IMR-90 (cell line): ENCODE data around the gene XPO6. TPM values are rescaled to one million over a fixed set of nuclear protein-coding genes. Genes with fewer than 3 reads are reported as not detected.

Experiments used
- ATAC-seq: fragments of 200-7000 bp; cut with Tn5 transposase; 2 replicates; pipeline ENCODE4 v1.9.1; 2020; ENCODE audit warnings: low read depth, mild to moderate bottlenecking, moderate library complexity
- BruUV-seq: library from RNA; stranded (reverse); fragments of 400-500 nt; replicated peaks from 2 replicates; lab custom pipeline; 2021; lab: Mats Ljungman, UMichigan
- CTCF ChIA-PET: fragments of 300-600 bp; formaldehyde crosslinking; extraction: SDS; loops from one replicate; lab custom pipeline; 2021; ENCODE audit warnings: antibody characterized with exemption; lab: Yijun Ruan, JAX
- POLR2A ChIA-PET: fragments of 300-600 bp; sonication (Branson Sonifier 250); formaldehyde crosslinking; loops from one replicate; lab custom pipeline; 2022; ENCODE audit warnings: antibody characterized with exemption; ENCODE audit not compliant: unreplicated experiment; lab: Charles Lee
- DNase-seq: peaks from one replicate; pipeline ENCODE4 v3.0.0; 2013
- H2AFZ ChIP-seq: replicated peaks from 2 replicates; pipeline ENCODE3; 2013; ENCODE audit warnings: low read length, mild to moderate bottlenecking; ENCODE audit not compliant: poor library complexity
- H2AK5ac ChIP-seq: 2 replicates; pipeline ENCODE4 v1.6.1; 2013; ENCODE audit warnings: low read depth, low read length, inconsistent platforms
- H2AK9ac ChIP-seq: replicated peaks from 2 replicates; pipeline ENCODE3; 2013; ENCODE audit warnings: mild to moderate bottlenecking, low read depth, low read length, moderate library complexity; ENCODE audit not compliant: poor library complexity
- H2BK120ac ChIP-seq: 2 replicates; pipeline ENCODE4 v1.6.1; 2013; ENCODE audit warnings: low read depth, low read length, inconsistent platforms
- H2BK15ac ChIP-seq: 3 replicates; pipeline ENCODE4 v1.6.1; 2013; ENCODE audit warnings: low read depth, low read length, inconsistent platforms
- H2BK20ac ChIP-seq: 2 replicates; pipeline ENCODE4 v1.6.1; 2013; ENCODE audit warnings: low read depth, mild to moderate bottlenecking, inconsistent platforms, low read length, moderate library complexity
- H2BK5ac ChIP-seq: 2 replicates; pipeline ENCODE4 v1.6.1; 2013; ENCODE audit warnings: mild to moderate bottlenecking, low read depth, low read length, inconsistent platforms; ENCODE audit not compliant: poor library complexity, severe bottlenecking
- H3K14ac ChIP-seq: replicated peaks from 2 replicates; pipeline ENCODE4 v1.6.1; 2013; ENCODE audit warnings: low read depth, low read length, inconsistent platforms
- H3K18ac ChIP-seq: 2 replicates; pipeline ENCODE4 v1.6.1; 2013; ENCODE audit warnings: low read depth, low read length, control low read depth
- H3K23ac ChIP-seq: 2 replicates; pipeline ENCODE4 v1.6.1; 2013; ENCODE audit warnings: low read depth, low read length, inconsistent platforms
- H3K27ac ChIP-seq: 2 replicates; pipeline ENCODE4 v1.5.1; 2013; ENCODE audit warnings: mild to moderate bottlenecking, control low read depth, low read length; ENCODE audit not compliant: insufficient read depth
- H3K27me3 ChIP-seq: 2 replicates; pipeline ENCODE4 v1.6.1; 2013; ENCODE audit warnings: low read length; ENCODE audit not compliant: control insufficient read depth, insufficient read depth
- H3K36me3 ChIP-seq: 2 replicates; pipeline ENCODE4 v1.6.1; 2013; ENCODE audit warnings: low read length, mixed read lengths; ENCODE audit not compliant: control insufficient read depth, insufficient read depth
- H3K4ac ChIP-seq: 2 replicates; pipeline ENCODE4 v1.6.1; 2013; ENCODE audit warnings: low read depth, low read length, inconsistent platforms
- H3K4me1 ChIP-seq: 2 replicates; pipeline ENCODE4 v1.6.1; 2013; ENCODE audit warnings: low read length, mixed read lengths; ENCODE audit not compliant: control insufficient read depth, insufficient read depth
- H3K4me2 ChIP-seq: 2 replicates; pipeline ENCODE4 v1.6.1; 2013; ENCODE audit warnings: low read depth, mild to moderate bottlenecking, control low read depth, low read length, moderate library complexity
- H3K4me3 ChIP-seq: 2 replicates; pipeline ENCODE4 v1.5.1; 2013; ENCODE audit warnings: low read depth, mild to moderate bottlenecking, control low read depth, low read length, moderate library complexity; ENCODE audit not compliant: insufficient read depth
- H3K56ac ChIP-seq: 2 replicates; pipeline ENCODE4 v1.6.1; 2013; ENCODE audit warnings: low read length, inconsistent platforms; ENCODE audit not compliant: insufficient read depth; ENCODE audit errors: extremely low read depth
- H3K79me1 ChIP-seq, 2 experiments: 2 replicates each; pipeline ENCODE4 v1.6.1; 2013; ENCODE audit warnings: low read length in 2 of 2, inconsistent platforms in 1 of 2, low read depth in 1 of 2
- H3K9ac ChIP-seq: 2 replicates; pipeline ENCODE4 v1.6.1; 2013; ENCODE audit warnings: low read depth, low read length, control low read depth
- H3K9me1 ChIP-seq: 2 replicates; pipeline ENCODE4 v1.6.1; 2013; ENCODE audit warnings: low read length, inconsistent platforms; ENCODE audit not compliant: insufficient read depth
- H3K9me3 ChIP-seq: 2 replicates; pipeline ENCODE4 v1.6.1; 2013; ENCODE audit warnings: low read length; ENCODE audit not compliant: control insufficient read depth, insufficient read depth
- H4K20me1 ChIP-seq: 2 replicates; pipeline ENCODE4 v1.6.1; 2013; ENCODE audit warnings: low read length, inconsistent platforms; ENCODE audit not compliant: insufficient read depth
- H4K5ac ChIP-seq: 2 replicates; pipeline ENCODE4 v1.6.1; 2013; ENCODE audit warnings: mild to moderate bottlenecking, low read depth, low read length, control low read depth
- H4K8ac ChIP-seq, 2 experiments: 2 replicates each; pipeline ENCODE4 v1.6.1; 2013; ENCODE audit warnings: low read depth in 2 of 2, low read length in 2 of 2, control low read depth in 1 of 2, inconsistent platforms in 1 of 2
- H4K91ac ChIP-seq: 2 replicates; pipeline ENCODE4 v1.6.1; 2013; ENCODE audit warnings: low read depth, low read length, inconsistent platforms; ENCODE audit not compliant: insufficient read depth
- BHLHE40 ChIP-seq: fragments of 150-350 bp; IDR thresholded peaks from 2 replicates; pipeline ENCODE4 v1.6.1; 2016; ENCODE audit warnings: mild to moderate bottlenecking, low read depth, low read length
- CEBPB ChIP-seq: IDR thresholded peaks from 2 replicates; pipeline ENCODE4 v1.6.1; 2012; ENCODE audit warnings: low read depth, low read length, improper control_type of control experiment
- CHD1 ChIP-seq: IDR thresholded peaks from 2 replicates; pipeline ENCODE4 v1.6.1; 2012; ENCODE audit warnings: low read depth, low read length, improper control_type of control experiment
- FOS ChIP-seq: fragments of 150-350 bp; IDR thresholded peaks from 2 replicates; pipeline ENCODE4 v1.6.1; 2016; ENCODE audit warnings: low read depth, low read length
- MAFK ChIP-seq: IDR thresholded peaks from 2 replicates; pipeline ENCODE4 v1.6.1; 2012; ENCODE audit warnings: low read depth, low read length, improper control_type of control experiment
- MAZ ChIP-seq: IDR thresholded peaks from 2 replicates; pipeline ENCODE4 v1.6.1; 2012; ENCODE audit warnings: low read depth, mild to moderate bottlenecking, low read length, improper control_type of control experiment, moderate library complexity, borderline replicate concordance
- MXI1 ChIP-seq: IDR thresholded peaks from 2 replicates; pipeline ENCODE4 v1.6.1; 2012; ENCODE audit warnings: low read depth, mild to moderate bottlenecking, low read length, moderate library complexity, borderline replicate concordance
- NFE2L2 ChIP-seq: fragments of 150-350 bp; IDR thresholded peaks from 2 replicates; pipeline ENCODE4 v1.6.1; 2016; ENCODE audit warnings: low read depth, mild to moderate bottlenecking, low read length
- POLR2A ChIP-seq: IDR thresholded peaks from 2 replicates; pipeline ENCODE4 v1.6.1; 2012; ENCODE audit warnings: mild to moderate bottlenecking, low read depth, low read length
- RAD21 ChIP-seq: IDR thresholded peaks from 2 replicates; pipeline ENCODE4 v1.6.1; 2012; ENCODE audit warnings: low read length, improper control_type of control experiment
- RCOR1 ChIP-seq: IDR thresholded peaks from 2 replicates; pipeline ENCODE4 v1.6.1; 2012; ENCODE audit warnings: mild to moderate bottlenecking, low read length, improper control_type of control experiment; ENCODE audit not compliant: insufficient replicate concordance
- RFX5 ChIP-seq: IDR thresholded peaks from 2 replicates; pipeline ENCODE4 v1.8.0; 2012; ENCODE audit warnings: low read depth, mild to moderate bottlenecking, low read length, moderate library complexity
- SMC3 ChIP-seq: fragments of 150-350 bp; IDR thresholded peaks from 2 replicates; pipeline ENCODE4 v1.6.1; 2016; ENCODE audit warnings: low read depth, mild to moderate bottlenecking, antibody characterized with exemption, low read length, moderate library complexity
- WGBS, 2 experiments: methylation state at CpG; one replicate each; pipeline versions ENCODE4 v1.1.5 to v1.1.7; 2013; ENCODE audit warnings: missing lambda C conversion rate in 2 of 2; ENCODE audit not compliant: insufficient read length in 1 of 2; ENCODE audit errors: extremely low coverage in 2 of 2; 5-methylcytosine and 5-hydroxymethylcytosine counted together
- dilution Hi-C: fragments of 300-500 bp; cut with HindIII; formaldehyde crosslinking; loops from one replicate; pipeline ENCODE4 v1.14.3; 2018; ENCODE audit warnings: low sequenced_read_pairs; ENCODE audit not compliant: unreplicated experiment
- in situ Hi-C: fragments of 300-500 bp; cut with MboI; formaldehyde crosslinking; loops from 3 replicates; pipeline ENCODE4 v1.14.3; 2019; ENCODE audit warnings: low sequenced_read_pairs, inconsistent platforms, mixed read lengths
- intact Hi-C: fragments of 100-400 bp; cut with micrococcal nuclease; formaldehyde crosslinking; loops from 2 replicates; pipeline ENCODE4 v1.10.0; 2022
- polyA plus RNA-seq, 3 experiments: library from polyadenylated mRNA; depleted of rRNA; stranded (reverse); fragments of >200 nt; gene quantifications; 2 replicates each; pipeline ENCODE4 v1.2.3, GENCODE V29; 2012; ENCODE audit warnings: low replicate concordance in 1 of 3
- total RNA-seq: library from RNA; depleted of rRNA; stranded (reverse); fragments of >200 nt; gene quantifications from 2 replicates; pipeline ENCODE4 v1.2.3, GENCODE V29; 2012
- TF ChIP-seq, protein P1 (sequence below): conservative IDR thresholded peaks from 2 replicates; pipeline ENCODE4 v1.5.1; 2012; ENCODE audit warnings: mild to moderate bottlenecking, low read depth, low read length, improper control_type of control experiment
- TF ChIP-seq, protein P2 (sequence below): fragments of 150-350 bp; IDR thresholded peaks from 2 replicates; pipeline ENCODE4 v1.6.1; 2017; ENCODE audit warnings: mild to moderate bottlenecking, antibody characterized with exemption, low read length, low read depth
- TF ChIP-seq, protein P3 (sequence below): fragments of 150-350 bp; IDR thresholded peaks from 2 replicates; pipeline ENCODE4 v1.6.1; 2016; ENCODE audit warnings: low read depth, mild to moderate bottlenecking, low read length, moderate library complexity, borderline replicate concordance

XPO6 gene
- total and polyA plus RNA-seq, 2 of the 4 experiments (the other 2 are of a cell fraction), result 108 to 184 TPM

DNA sequence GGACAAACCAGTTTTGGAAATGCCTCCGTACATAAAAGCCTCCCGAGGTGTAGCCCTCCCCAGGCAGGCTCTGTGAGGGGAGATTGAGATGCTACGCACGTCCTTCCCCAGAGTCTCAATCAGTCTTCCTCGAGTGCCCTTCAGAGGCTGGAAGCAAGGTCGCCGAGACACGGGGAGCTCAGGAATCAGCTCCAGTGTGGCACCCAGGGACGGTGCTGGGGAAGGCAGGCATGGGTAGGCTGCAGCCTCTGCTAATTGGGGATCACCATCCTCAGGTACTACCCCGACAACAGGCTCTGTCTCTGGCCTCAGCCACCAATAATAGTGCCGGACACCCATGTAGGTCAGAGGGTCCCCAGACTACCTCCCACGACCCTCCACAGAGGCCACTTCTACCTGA, 120.1 kb downstream of the XPO6 start:
- intact Hi-C loops (no loop called here), dilution Hi-C loops (no loop called here), in situ Hi-C loops (no loop called here)
- Histone ChIP-seq H3K9ac (no peak overlapping the region), H3K23ac (no peak overlapping the region), H4K91ac (no peak overlapping the region), H3K79me1 (peaks cover 0 to 24% of the 10 kb centered on the region in 2 experiments; a peak in 3 of 4 replicates), H3K9me3 (no peaks in the 10 kb centered on the region), H3K4ac (no peak overlapping the region), H2AFZ (no peak overlapping the region), H4K20me1 (peaks cover 21% of the 10 kb centered on the region), H3K4me2 (no peak overlapping the region), H3K14ac (no peak overlapping the region), H3K27ac (no peak overlapping the region), H3K4me1 (peaks cover 6% of the 10 kb centered on the region), H3K36me3 (peaks cover 13% of the 10 kb centered on the region), H2BK20ac (no peak overlapping the region), H4K5ac (no peak overlapping the region), H3K18ac (no peak overlapping the region), H2BK5ac (no peak overlapping the region), H3K27me3 (no peaks in the 10 kb centered on the region), H2AK9ac (no peak overlapping the region), H2BK15ac (no peak overlapping the region), H4K8ac (no peak overlapping the region), H3K56ac (no peak overlapping the region), H2BK120ac (no peak overlapping the region), H3K4me3 (no peak overlapping the region), H2AK5ac (no peak overlapping the region), H3K9me1 (peaks cover 15% of the 10 kb centered on the region)
- ChIA-PET POLR2A (interaction anchor here (0.7 kb wide), 1 partner anchor 113 kb away, joined by 24 read pairs; no protein-coding TSS in a partner anchor), CTCF (interaction anchor here (0.6 to 1.4 kb wide), 2 partner anchors 16 kb away, joined by 3 read pairs; no protein-coding TSS in a partner anchor)
- no TSS peak for BruUV-seq
- DNase-seq (no peak), ATAC-seq (no peak)
- WGBS, 2 experiments, result 90% methylated on average over 2 of the region's 12 CpGs; no CpG with 5 or more reads in 1 of the 2 experiments
- TF ChIP-seq, protein P1, sequence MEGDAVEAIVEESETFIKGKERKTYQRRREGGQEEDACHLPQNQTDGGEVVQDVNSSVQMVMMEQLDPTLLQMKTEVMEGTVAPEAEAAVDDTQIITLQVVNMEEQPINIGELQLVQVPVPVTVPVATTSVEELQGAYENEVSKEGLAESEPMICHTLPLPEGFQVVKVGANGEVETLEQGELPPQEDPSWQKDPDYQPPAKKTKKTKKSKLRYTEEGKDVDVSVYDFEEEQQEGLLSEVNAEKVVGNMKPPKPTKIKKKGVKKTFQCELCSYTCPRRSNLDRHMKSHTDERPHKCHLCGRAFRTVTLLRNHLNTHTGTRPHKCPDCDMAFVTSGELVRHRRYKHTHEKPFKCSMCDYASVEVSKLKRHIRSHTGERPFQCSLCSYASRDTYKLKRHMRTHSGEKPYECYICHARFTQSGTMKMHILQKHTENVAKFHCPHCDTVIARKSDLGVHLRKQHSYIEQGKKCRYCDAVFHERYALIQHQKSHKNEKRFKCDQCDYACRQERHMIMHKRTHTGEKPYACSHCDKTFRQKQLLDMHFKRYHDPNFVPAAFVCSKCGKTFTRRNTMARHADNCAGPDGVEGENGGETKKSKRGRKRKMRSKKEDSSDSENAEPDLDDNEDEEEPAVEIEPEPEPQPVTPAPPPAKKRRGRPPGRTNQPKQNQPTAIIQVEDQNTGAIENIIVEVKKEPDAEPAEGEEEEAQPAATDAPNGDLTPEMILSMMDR, result no peak
- TF ChIP-seq MAZ (no peak), MAFK (no peak), SMC3 (no peak), NFE2L2 (no peak), CHD1 (no peak), FOS (no peak), BHLHE40 (no peak), RAD21 (no peak), RFX5 (no peak), POLR2A (no peak), MXI1 (no peak), CEBPB (no peak), RCOR1 (no peak)
- TF ChIP-seq, protein P2, sequence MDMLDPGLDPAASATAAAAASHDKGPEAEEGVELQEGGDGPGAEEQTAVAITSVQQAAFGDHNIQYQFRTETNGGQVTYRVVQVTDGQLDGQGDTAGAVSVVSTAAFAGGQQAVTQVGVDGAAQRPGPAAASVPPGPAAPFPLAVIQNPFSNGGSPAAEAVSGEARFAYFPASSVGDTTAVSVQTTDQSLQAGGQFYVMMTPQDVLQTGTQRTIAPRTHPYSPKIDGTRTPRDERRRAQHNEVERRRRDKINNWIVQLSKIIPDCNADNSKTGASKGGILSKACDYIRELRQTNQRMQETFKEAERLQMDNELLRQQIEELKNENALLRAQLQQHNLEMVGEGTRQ, result no peak
- TF ChIP-seq, protein P3, sequence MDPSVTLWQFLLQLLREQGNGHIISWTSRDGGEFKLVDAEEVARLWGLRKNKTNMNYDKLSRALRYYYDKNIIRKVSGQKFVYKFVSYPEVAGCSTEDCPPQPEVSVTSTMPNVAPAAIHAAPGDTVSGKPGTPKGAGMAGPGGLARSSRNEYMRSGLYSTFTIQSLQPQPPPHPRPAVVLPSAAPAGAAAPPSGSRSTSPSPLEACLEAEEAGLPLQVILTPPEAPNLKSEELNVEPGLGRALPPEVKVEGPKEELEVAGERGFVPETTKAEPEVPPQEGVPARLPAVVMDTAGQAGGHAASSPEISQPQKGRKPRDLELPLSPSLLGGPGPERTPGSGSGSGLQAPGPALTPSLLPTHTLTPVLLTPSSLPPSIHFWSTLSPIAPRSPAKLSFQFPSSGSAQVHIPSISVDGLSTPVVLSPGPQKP, result no peak
